Measurements from ENCODE around the gene PARD3. TPM values are rescaled to one million over a fixed set of nuclear protein-coding genes. Genes with fewer than 3 reads are reported as not detected.

Gene PARD3
- total RNA-seq, 2 experiments from 2014 or later = 0.93 to 1.2 TPM

- Mint-ChIP-seq H3K9me3 (no peaks in the 10 kb centered on the region), H3K4me1 (ENCODE audit: low read depth) (peaks cover 7% of the 10 kb centered on the region), H3K4me3 (no peak overlapping the region), H3K27me3 (peaks cover 4% of the 10 kb centered on the region), H3K36me3 (no peaks in the 10 kb centered on the region), H3K27ac (no peak overlapping the region)
- ChIA-PET CTCF (no interaction called here), POLR2A (no interaction called here)
- intact Hi-C loops (cut with micrococcal nuclease) = no loop called here
- no peak for DNase-seq
These were observed 117.5 kb downstream of the PARD3 start for GRCh38 chr10:34697351-34698247.

DNA sequence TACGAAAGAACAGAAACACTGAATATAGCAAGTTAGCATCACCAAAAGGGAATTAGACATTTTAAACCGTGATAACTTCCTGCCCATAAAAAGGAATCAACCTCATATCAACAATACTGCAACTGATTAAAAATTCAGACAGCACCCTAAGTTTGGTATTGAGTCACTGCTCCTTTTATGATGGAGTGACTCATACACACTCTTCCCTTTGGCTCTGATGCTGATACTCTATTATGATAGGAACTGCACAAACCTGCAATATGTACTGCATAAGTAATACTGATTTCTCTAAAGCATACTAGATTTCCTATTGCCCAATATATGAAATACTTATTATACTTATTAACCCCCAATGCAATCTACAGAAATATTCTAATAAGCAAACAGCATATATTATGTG lies 118.7 kb downstream of the PARD3 start:
- Mint-ChIP-seq H3K27me3 (peaks cover 4% of the 10 kb centered on the region), H3K9me3 (no peaks in the 10 kb centered on the region), H3K4me1 (ENCODE audit: low read depth) (peaks cover 7% of the 10 kb centered on the region), H3K4me3 (no peak overlapping the region), H3K27ac (no peak overlapping the region), H3K36me3 (no peaks in the 10 kb centered on the region)
- no peak for DNase-seq
- intact Hi-C loops (cut with micrococcal nuclease) = no loop called here
- ChIA-PET POLR2A (no interaction called here), CTCF (no interaction called here)

GRCh38 chr10:34690383-34691049 lies 124.6 kb downstream of the PARD3 start:
- intact Hi-C loops (cut with micrococcal nuclease) = no loop called here
- no peak overlapping the region for H3K27ac Mint-ChIP-seq
- H3K4me3 Mint-ChIP-seq = no peak overlapping the region
- no peaks in the 10 kb centered on the region for H3K9me3 Mint-ChIP-seq
- CTCF ChIA-PET = no interaction called here
- POLR2A ChIA-PET = no interaction called here
- no peaks in the 10 kb centered on the region for H3K36me3 Mint-ChIP-seq
- peaks cover 2% of the 10 kb centered on the region for H3K27me3 Mint-ChIP-seq
- DNase-seq = no peak
- H3K4me1 Mint-ChIP-seq (ENCODE audit: low read depth) = no peaks in the 10 kb centered on the region

GRCh38 chr10:34689053-34689452 lies 126.0 kb downstream of the PARD3 start:
- no peak overlapping the region for H3K27ac Mint-ChIP-seq
- H3K27me3 Mint-ChIP-seq = peaks cover 2% of the 10 kb centered on the region
- no peaks in the 10 kb centered on the region for H3K9me3 Mint-ChIP-seq
- no peak for DNase-seq
- no peaks in the 10 kb centered on the region for H3K36me3 Mint-ChIP-seq
- no peaks in the 10 kb centered on the region for H3K4me1 Mint-ChIP-seq (ENCODE audit: low read depth)
- ChIA-PET CTCF (no interaction called here), POLR2A (no interaction called here)
- no peak overlapping the region for H3K4me3 Mint-ChIP-seq
- intact Hi-C loops (cut with micrococcal nuclease) = no loop called here

DNA sequence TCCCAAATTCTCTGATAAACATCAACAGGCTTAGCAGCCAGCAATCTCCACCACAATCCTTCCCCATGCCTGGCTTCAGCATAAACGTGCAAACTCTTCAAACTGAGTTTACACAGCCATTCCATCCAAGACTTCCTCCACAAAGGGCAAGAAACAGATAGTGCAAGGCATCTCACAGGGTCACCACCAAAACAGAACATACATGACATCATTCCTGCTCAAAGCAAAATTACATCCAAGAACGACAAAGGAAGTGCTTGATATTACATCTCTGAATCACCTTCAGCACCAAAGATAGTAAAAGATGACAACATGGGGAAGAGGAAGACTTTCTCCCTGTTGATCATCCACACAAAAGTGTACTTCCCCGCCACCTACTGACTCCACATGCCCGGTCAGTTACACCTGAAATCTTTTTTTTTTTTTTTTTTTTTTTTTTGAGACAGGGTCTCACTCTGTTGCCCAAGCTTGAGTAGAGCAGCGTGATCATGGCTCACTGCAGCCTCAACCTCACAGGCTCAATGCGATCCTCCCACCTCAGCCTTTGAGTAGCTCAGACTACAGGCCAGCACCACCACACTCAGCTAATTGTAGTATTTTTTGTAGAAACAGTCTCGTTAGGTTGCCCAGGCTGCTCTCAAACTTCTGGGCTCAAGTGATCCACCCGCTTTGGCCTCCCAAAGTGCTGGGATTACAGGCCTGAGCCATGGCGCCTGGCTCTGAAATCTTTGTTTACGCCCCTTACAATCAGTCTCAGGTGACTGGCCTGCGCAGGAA lies 127.5 kb downstream of the PARD3 start:
- no peaks in the 10 kb centered on the region for H3K27me3 Mint-ChIP-seq
- intact Hi-C loops (cut with micrococcal nuclease) = no loop called here
- H3K9me3 Mint-ChIP-seq = no peaks in the 10 kb centered on the region
- H3K27ac Mint-ChIP-seq = no peak overlapping the region
- ChIA-PET POLR2A (no interaction called here), CTCF (no interaction called here)
- no peak overlapping the region for H3K4me3 Mint-ChIP-seq
- no peaks in the 10 kb centered on the region for H3K36me3 Mint-ChIP-seq
- no peak for DNase-seq
- H3K4me1 Mint-ChIP-seq (ENCODE audit: low read depth) = no peaks in the 10 kb centered on the region

DNA sequence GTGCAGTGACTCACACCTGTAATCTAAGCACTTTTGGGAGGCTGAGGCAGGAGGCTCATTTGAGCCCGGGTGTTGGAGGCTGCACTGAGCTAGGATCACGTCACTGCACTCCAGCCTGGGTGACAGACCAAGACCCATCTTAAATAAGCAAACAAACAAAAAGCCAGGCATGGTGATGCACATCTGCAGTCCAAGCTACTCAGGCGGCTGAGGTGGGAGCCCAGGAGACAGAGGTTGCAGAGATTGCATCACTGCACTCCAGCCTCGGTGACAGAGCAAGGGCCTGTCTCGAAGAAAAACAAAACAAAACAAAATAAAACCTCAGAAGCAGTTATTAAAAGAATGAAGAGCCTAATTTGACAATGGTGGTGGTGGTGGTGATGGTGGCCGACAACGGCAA lies 132.5 kb downstream of the PARD3 start:
- POLR2A ChIA-PET = no interaction called here
- CTCF ChIA-PET = no interaction called here
- Mint-ChIP-seq H3K36me3 (no peaks in the 10 kb centered on the region), H3K27me3 (peaks cover under 1% of the 10 kb centered on the region), H3K4me1 (ENCODE audit: low read depth) (no peaks in the 10 kb centered on the region), H3K27ac (no peak overlapping the region), H3K4me3 (no peak overlapping the region), H3K9me3 (no peaks in the 10 kb centered on the region)
- intact Hi-C loops (cut with micrococcal nuclease) = no loop called here
- no peak for DNase-seq

- H3K27ac Mint-ChIP-seq = no peak overlapping the region
- ChIA-PET CTCF (no interaction called here), POLR2A (no interaction called here)
- no peaks in the 10 kb centered on the region for H3K9me3 Mint-ChIP-seq
- intact Hi-C loops (cut with micrococcal nuclease) = no loop called here
- no peak for DNase-seq
- H3K36me3 Mint-ChIP-seq = no peaks in the 10 kb centered on the region
- H3K27me3 Mint-ChIP-seq = peaks cover 2% of the 10 kb centered on the region
- H3K4me3 Mint-ChIP-seq = no peak overlapping the region
- no peaks in the 10 kb centered on the region for H3K4me1 Mint-ChIP-seq (ENCODE audit: low read depth)
These were observed 133.2 kb downstream of the PARD3 start for GRCh38 chr10:34681933-34682332.

GRCh38 chr10:34679177-34679576 lies 135.9 kb downstream of the PARD3 start:
- Mint-ChIP-seq H3K27ac (no peak overlapping the region), H3K4me1 (ENCODE audit: low read depth) (no peaks in the 10 kb centered on the region), H3K4me3 (no peak overlapping the region), H3K36me3 (no peaks in the 10 kb centered on the region), H3K9me3 (no peaks in the 10 kb centered on the region), H3K27me3 (peaks cover 2% of the 10 kb centered on the region)
- POLR2A ChIA-PET = no interaction called here
- intact Hi-C loops (cut with micrococcal nuclease) = no loop called here
- DNase-seq = no peak
- CTCF ChIA-PET = no interaction called here

DNA sequence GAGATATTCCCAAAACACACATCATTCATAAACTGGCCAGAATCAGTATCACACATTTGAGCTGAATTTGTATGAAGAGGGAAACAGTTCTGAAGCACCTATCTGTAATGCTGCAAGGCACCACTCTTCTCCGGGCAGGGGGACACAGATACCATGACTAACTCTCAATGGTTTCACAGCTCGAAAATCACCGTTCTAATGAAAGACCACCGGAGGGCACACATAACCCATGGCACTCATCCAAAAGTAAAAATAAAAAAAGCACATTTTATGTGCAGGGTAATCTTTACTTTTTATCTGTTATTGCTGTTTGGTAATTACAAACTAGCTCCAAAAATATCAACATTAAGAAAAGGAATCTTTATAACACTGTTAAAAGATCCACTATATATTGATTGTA lies 137.5 kb downstream of the PARD3 start:
- no peak for DNase-seq
- ChIA-PET POLR2A (no interaction called here), CTCF (interaction anchor here (1.1 kb wide), 1 partner anchor 21 kb away, joined by 3 read pairs; no protein-coding TSS in a partner anchor)
- Mint-ChIP-seq H3K4me3 (no peak overlapping the region), H3K4me1 (ENCODE audit: low read depth) (no peaks in the 10 kb centered on the region), H3K36me3 (no peaks in the 10 kb centered on the region), H3K9me3 (no peaks in the 10 kb centered on the region), H3K27me3 (peaks cover 2% of the 10 kb centered on the region), H3K27ac (no peak overlapping the region)
- intact Hi-C loops (cut with micrococcal nuclease) = no loop called here

GRCh38 chr10:34677132-34677531 lies 138.0 kb downstream of the PARD3 start:
- CTCF ChIA-PET = interaction anchor here (1.1 kb wide), 1 partner anchor 20 kb away, joined by 3 read pairs; no protein-coding TSS in a partner anchor
- no peak overlapping the region for H3K4me3 Mint-ChIP-seq
- no peak for DNase-seq
- H3K36me3 Mint-ChIP-seq = no peaks in the 10 kb centered on the region
- H3K4me1 Mint-ChIP-seq (ENCODE audit: low read depth) = no peaks in the 10 kb centered on the region
- H3K27ac Mint-ChIP-seq = no peak overlapping the region
- no peaks in the 10 kb centered on the region for H3K9me3 Mint-ChIP-seq
- POLR2A ChIA-PET = no interaction called here
- intact Hi-C loops (cut with micrococcal nuclease) = no loop called here
- H3K27me3 Mint-ChIP-seq = peaks cover 2% of the 10 kb centered on the region

GRCh38 chr10:34674176-34674575 lies 140.9 kb downstream of the PARD3 start:
- peaks cover 2% of the 10 kb centered on the region for H3K27me3 Mint-ChIP-seq
- no peaks in the 10 kb centered on the region for H3K36me3 Mint-ChIP-seq
- no peak for DNase-seq
- no peak overlapping the region for H3K27ac Mint-ChIP-seq
- no peaks in the 10 kb centered on the region for H3K4me1 Mint-ChIP-seq (ENCODE audit: low read depth)
- intact Hi-C loops (cut with micrococcal nuclease) = no loop called here
- ChIA-PET CTCF (no interaction called here), POLR2A (no interaction called here)
- no peaks in the 10 kb centered on the region for H3K9me3 Mint-ChIP-seq
- H3K4me3 Mint-ChIP-seq = no peak overlapping the region

GRCh38 chr10:34670081-34670480 lies 145.0 kb downstream of the PARD3 start:
- no peaks in the 10 kb centered on the region for H3K4me1 Mint-ChIP-seq (ENCODE audit: low read depth)
- H3K27me3 Mint-ChIP-seq = no peaks in the 10 kb centered on the region
- H3K36me3 Mint-ChIP-seq = no peaks in the 10 kb centered on the region
- ChIA-PET CTCF (no interaction called here), POLR2A (no interaction called here)
- H3K4me3 Mint-ChIP-seq = no peak overlapping the region
- no peak for DNase-seq
- H3K27ac Mint-ChIP-seq = no peak overlapping the region
- intact Hi-C loops (cut with micrococcal nuclease) = no loop called here
- H3K9me3 Mint-ChIP-seq = no peaks in the 10 kb centered on the region
